ENCODE results near the gene ATP6V0D1.

DNA sequence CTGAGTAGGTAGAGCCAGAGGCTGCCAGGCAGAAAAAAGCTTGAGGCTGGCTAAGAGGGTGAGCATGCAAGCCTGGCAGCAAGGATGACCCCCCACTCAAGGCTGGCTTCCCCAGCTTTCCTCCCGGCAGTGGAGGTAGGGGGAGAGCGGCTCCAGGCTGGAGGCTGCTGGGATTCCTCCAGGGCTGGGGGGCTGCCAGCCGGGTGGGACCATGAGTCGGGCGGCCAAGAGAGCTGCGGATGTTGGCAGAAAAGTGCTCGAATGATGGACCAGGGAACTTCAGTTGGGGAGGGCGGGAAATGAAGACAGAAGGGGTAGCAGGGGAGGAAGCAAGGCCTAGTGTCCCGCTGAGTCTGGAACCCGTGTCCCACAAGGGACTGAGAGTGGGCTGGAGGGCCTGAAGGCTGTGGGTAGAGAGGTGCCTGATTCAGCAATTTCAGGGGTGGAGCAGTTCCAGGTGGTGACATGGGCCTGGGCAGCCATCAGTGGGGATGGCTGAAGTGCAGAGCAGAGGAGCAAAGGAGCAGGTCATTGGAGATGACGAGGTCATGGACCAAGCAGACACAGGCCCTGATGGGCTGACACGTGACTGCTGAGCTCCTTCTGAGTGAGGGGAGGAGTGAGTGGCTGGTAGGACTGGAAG lies 29.8 kb downstream of the ATP6V0D1 start:
- TF ChIP-seq, protein P1, sequence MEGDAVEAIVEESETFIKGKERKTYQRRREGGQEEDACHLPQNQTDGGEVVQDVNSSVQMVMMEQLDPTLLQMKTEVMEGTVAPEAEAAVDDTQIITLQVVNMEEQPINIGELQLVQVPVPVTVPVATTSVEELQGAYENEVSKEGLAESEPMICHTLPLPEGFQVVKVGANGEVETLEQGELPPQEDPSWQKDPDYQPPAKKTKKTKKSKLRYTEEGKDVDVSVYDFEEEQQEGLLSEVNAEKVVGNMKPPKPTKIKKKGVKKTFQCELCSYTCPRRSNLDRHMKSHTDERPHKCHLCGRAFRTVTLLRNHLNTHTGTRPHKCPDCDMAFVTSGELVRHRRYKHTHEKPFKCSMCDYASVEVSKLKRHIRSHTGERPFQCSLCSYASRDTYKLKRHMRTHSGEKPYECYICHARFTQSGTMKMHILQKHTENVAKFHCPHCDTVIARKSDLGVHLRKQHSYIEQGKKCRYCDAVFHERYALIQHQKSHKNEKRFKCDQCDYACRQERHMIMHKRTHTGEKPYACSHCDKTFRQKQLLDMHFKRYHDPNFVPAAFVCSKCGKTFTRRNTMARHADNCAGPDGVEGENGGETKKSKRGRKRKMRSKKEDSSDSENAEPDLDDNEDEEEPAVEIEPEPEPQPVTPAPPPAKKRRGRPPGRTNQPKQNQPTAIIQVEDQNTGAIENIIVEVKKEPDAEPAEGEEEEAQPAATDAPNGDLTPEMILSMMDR (IDR thresholded peaks at IDR 0.05), result no peak
- TF ChIP-seq POLR2AphosphoS5 (IDR thresholded peaks at IDR 0.05) (no peak), POLR2A (IDR thresholded peaks at IDR 0.05) (no peak)

Measured in upper lobe of left lung (tissue), 4 donors.